ENCODE measurements around the gene EXD3. TPM values are rescaled to one million over a fixed set of nuclear protein-coding genes. Genes with fewer than 3 reads are reported as not detected.
A peak's percentile ranks its signal among the peaks of the same experiment; 100 is the strongest.

Gene EXD3
- total and polyA plus RNA-seq, 2 of the 13 experiments (the other 11 are each of a cell fraction or from before 2014, with no cell fraction given): 2.7 to 4.8 TPM

DNA sequence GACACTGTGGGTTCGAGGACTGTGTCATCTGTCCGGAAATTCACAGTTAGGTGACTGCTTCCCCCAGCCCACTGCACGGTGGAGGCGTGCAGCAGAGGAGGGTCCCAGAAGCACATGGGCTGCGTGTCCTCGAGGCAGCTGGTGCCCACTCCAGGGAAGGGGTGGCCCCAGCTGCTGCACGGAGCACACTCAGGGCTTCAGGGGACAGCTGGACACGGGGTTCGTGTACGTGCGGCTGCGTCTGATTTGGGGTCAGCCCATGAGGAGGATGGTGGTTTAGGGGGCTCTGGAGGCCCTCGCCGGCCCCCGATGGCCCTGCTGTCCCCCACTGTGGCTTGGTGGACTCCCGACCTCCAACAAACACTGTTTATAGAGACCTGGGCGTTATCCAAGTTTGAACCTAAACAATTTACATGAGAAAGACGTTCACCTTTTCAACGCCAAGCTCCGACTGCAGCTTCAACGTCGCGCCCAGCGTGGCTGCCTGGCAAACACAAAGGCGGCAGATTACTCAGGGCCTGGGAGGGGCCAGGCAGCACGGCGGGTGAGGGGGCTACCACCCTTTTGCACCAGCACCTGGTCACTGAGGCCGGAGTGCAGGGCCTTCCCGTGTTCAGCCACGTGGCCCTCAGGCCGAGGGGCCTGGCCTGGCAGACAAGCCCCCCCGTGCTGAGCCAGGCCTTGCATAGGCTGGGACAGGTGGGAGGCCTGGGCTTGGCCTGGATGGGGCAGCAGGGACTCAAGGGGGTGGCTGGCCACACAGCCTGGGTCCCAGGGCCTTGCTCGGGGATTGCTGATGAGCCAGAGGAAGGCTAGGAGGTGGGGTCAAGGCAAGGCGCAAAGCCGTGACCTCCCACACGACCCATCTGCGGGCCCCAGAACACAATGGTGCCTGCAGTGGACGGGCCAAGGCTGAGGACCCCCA is 55.2 kb downstream of the EXD3 start:
- in situ Hi-C loops (cut with HindIII; ENCODE audit: extremely low pct_ligation_motif_present, low pct_unique_long_range_greater_than_20kb) (no loop called here), intact Hi-C loops (cut with micrococcal nuclease; ENCODE audit: unreplicated experiment) (no loop called here)
- H3K4me2 ChIP-seq (ENCODE audit: low read depth, low read length): no peak overlapping the region
- H3K4me1 ChIP-seq (ENCODE audit: insufficient read depth, low read length): peaks cover 8% of the 10 kb centered on the region; the same call in 1 of the 2 replicates
- DNase-seq (ENCODE audit: low spot score) (no peak), ATAC-seq (no peak), FAIRE-seq (no peak)
- H4K20me1 ChIP-seq (ENCODE audit: insufficient read depth, low read length): no peaks in the 10 kb centered on the region
- no peak overlapping the region for H2AFZ ChIP-seq (ENCODE audit: low read length)
- H3K9me3 ChIP-seq (ENCODE audit: low read length): no peaks in the 10 kb centered on the region
- ChIA-PET CTCF (ENCODE audit: low intra/inter-chr PET ratio, low total read pairs) (no interaction called here), POLR2A (no interaction called here)
- H3K79me2 ChIP-seq (ENCODE audit: insufficient read depth, low read length): no peaks in the 10 kb centered on the region
- 0 out of 2 replicates have a peak, but pooled peaks have one; percentile 4 for TF ChIP-seq GABPA (IDR thresholded peaks at IDR 0.05; ENCODE audit: low read depth, low read length)
- no peak for TF ChIP-seq GABPA (CRISPR knock-in tag; IDR thresholded peaks at IDR 0.05; ENCODE audit: low read depth)
- TF ChIP-seq, protein P1, sequence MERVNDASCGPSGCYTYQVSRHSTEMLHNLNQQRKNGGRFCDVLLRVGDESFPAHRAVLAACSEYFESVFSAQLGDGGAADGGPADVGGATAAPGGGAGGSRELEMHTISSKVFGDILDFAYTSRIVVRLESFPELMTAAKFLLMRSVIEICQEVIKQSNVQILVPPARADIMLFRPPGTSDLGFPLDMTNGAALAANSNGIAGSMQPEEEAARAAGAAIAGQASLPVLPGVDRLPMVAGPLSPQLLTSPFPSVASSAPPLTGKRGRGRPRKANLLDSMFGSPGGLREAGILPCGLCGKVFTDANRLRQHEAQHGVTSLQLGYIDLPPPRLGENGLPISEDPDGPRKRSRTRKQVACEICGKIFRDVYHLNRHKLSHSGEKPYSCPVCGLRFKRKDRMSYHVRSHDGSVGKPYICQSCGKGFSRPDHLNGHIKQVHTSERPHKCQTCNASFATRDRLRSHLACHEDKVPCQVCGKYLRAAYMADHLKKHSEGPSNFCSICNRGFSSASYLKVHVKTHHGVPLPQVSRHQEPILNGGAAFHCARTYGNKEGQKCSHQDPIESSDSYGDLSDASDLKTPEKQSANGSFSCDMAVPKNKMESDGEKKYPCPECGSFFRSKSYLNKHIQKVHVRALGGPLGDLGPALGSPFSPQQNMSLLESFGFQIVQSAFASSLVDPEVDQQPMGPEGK (CRISPR knock-in tag; IDR thresholded peaks at IDR 0.05): no peak
- no peak for TF ChIP-seq ZNF75D (CRISPR knock-in tag; IDR thresholded peaks at IDR 0.05; ENCODE audit: borderline replicate concordance)
- BruUV-seq (replicated peaks): no TSS peak
- no peak overlapping the region for H3K4me3 ChIP-seq (replicated peaks in 1 of 3; ENCODE audit: insufficient read depth in 1 of 3, low read depth in 2 of 3, low read length in 3 of 3)
- no peak overlapping the region for H3K9ac ChIP-seq (ENCODE audit: insufficient read depth, low read depth, low read length)
- no peak overlapping the region for H3K27ac ChIP-seq (ENCODE audit: extremely low read length, insufficient read depth, low read length)
- no peaks in the 10 kb centered on the region for H3K36me3 ChIP-seq (replicated peaks in 1 of 2; ENCODE audit: control insufficient read depth in 1 of 2, insufficient read depth in 2 of 2, low read length in 2 of 2)
- 80% methylated on average over 23 of the region's 38 CpGs for WGBS (ENCODE audit: low lambda C conversion rate)
- peaks cover 3 to 7% of the 10 kb centered on the region in 2 experiments; a peak in 2 of 5 replicates for H3K27me3 ChIP-seq (ENCODE audit: control insufficient read depth in 1 of 2, insufficient read depth in 2 of 2, low read length in 2 of 2)

DNA sequence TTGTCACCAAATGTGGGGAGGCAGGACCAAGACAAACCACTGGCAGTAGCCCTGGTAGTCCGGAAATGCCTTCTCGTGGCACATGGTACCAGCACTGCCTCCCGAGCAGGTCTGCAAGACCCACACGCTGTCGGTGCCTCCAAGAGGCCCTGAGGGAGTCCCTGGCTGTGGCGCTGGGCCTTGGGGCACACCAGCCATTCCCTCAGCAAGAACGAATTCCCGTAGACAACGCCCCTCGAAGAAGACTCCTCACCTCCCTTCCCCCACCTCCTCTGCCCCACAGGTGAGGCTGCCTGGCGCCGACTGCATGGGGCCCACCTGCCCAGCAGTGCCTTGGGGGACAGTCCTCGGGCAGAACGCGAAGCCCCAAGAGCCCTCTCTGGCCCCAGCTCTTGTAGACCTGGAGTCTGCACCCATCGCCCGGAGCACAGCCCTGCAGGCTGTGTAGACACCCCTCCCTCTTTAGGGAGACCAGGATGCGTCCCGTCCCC is 56.0 kb downstream of the EXD3 start:
- FAIRE-seq (no peak), ATAC-seq (no peak), DNase-seq (ENCODE audit: low spot score) (no peak)
- intact Hi-C loops (cut with micrococcal nuclease; ENCODE audit: unreplicated experiment): no loop called here
- no peaks in the 10 kb centered on the region for H3K36me3 ChIP-seq (replicated peaks in 1 of 2; ENCODE audit: control insufficient read depth in 1 of 2, insufficient read depth in 2 of 2, low read length in 2 of 2)
- H3K9me3 ChIP-seq (ENCODE audit: low read length): no peaks in the 10 kb centered on the region
- ChIA-PET CTCF (ENCODE audit: low intra/inter-chr PET ratio, low total read pairs) (no interaction called here), POLR2A (no interaction called here)
- H2AFZ ChIP-seq (ENCODE audit: low read length): no peak overlapping the region
- H3K4me3 ChIP-seq (replicated peaks in 1 of 3; ENCODE audit: insufficient read depth in 1 of 3, low read depth in 2 of 3, low read length in 3 of 3): no peak overlapping the region
- H3K27ac ChIP-seq (ENCODE audit: extremely low read length, insufficient read depth, low read length): no peak overlapping the region
- H3K9ac ChIP-seq (ENCODE audit: insufficient read depth, low read depth, low read length): no peak overlapping the region
- H4K20me1 ChIP-seq (ENCODE audit: insufficient read depth, low read length): no peaks in the 10 kb centered on the region
- H3K79me2 ChIP-seq (ENCODE audit: insufficient read depth, low read length): no peaks in the 10 kb centered on the region
- in situ Hi-C loops (cut with HindIII; ENCODE audit: extremely low pct_ligation_motif_present, low pct_unique_long_range_greater_than_20kb): no loop called here
- H3K4me1 ChIP-seq (ENCODE audit: insufficient read depth, low read length): peaks cover 8% of the 10 kb centered on the region; the same call in 1 of the 2 replicates
- no peak overlapping the region for H3K4me2 ChIP-seq (ENCODE audit: low read depth, low read length)
- 68% methylated on average over 7 of the region's 19 CpGs for WGBS (ENCODE audit: low lambda C conversion rate)
- H3K27me3 ChIP-seq (ENCODE audit: control insufficient read depth in 1 of 2, insufficient read depth in 2 of 2, low read length in 2 of 2): peaks cover 3 to 9% of the 10 kb centered on the region in 2 experiments; a peak in 2 of 5 replicates
- BruUV-seq (replicated peaks): no TSS peak
- TF ChIP-seq ZNF678 (CRISPR knock-in tag; IDR thresholded peaks at IDR 0.05) (no peak), DMAP1 (CRISPR knock-in tag; IDR thresholded peaks at IDR 0.05) (no peak), ZNF557 (CRISPR knock-in tag; IDR thresholded peaks at IDR 0.05) (no peak)
- TF ChIP-seq, protein P2, sequence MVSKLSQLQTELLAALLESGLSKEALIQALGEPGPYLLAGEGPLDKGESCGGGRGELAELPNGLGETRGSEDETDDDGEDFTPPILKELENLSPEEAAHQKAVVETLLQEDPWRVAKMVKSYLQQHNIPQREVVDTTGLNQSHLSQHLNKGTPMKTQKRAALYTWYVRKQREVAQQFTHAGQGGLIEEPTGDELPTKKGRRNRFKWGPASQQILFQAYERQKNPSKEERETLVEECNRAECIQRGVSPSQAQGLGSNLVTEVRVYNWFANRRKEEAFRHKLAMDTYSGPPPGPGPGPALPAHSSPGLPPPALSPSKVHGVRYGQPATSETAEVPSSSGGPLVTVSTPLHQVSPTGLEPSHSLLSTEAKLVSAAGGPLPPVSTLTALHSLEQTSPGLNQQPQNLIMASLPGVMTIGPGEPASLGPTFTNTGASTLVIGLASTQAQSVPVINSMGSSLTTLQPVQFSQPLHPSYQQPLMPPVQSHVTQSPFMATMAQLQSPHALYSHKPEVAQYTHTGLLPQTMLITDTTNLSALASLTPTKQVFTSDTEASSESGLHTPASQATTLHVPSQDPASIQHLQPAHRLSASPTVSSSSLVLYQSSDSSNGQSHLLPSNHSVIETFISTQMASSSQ (IDR thresholded peaks at IDR 0.05; ENCODE audit: low read depth): no peak
- TF ChIP-seq, protein P2 (CRISPR knock-in tag; IDR thresholded peaks at IDR 0.05; ENCODE audit: borderline replicate concordance): no peak
